Activated naive CD4-positive, alpha-beta T cell treated with anti-CD3 and anti-CD28 coated beads, Interleukin-2, amount 10 ng/mL, durations not matched to agents 7 days and 5 days (primary cell): ENCODE data around the gene ASCL2.

Experiments used
- CTCF ChIA-PET: fragments of 350-600 bp; sonication (Branson Sonifier 250); formaldehyde crosslinking; loops from one replicate; lab custom pipeline; 2021; ENCODE audit warnings: antibody characterized with exemption; lab: Charles Lee
- DNase-seq: peaks from one replicate; pipeline ENCODE4 v3.0.0-alpha.2; 2020
- H3K27ac Mint-ChIP-seq: one replicate; pipeline ENCODE4 v1.8.0; 2021; ENCODE audit warnings: mild to moderate bottlenecking, moderate library complexity, mixed read lengths
- H3K27me3 Mint-ChIP-seq: one replicate; pipeline ENCODE4 v1.8.0; 2021; ENCODE audit warnings: mild to moderate bottlenecking, mixed read lengths
- H3K36me3 Mint-ChIP-seq: one replicate; pipeline ENCODE4 v1.8.0; 2021; ENCODE audit warnings: mixed read lengths
- H3K4me1 Mint-ChIP-seq: one replicate; pipeline ENCODE4 v1.8.0; 2021; ENCODE audit warnings: mixed read lengths
- H3K4me3 Mint-ChIP-seq: one replicate; pipeline ENCODE4 v1.8.0; 2021; ENCODE audit warnings: mild to moderate bottlenecking, moderate library complexity, mixed read lengths
- H3K9me3 Mint-ChIP-seq: one replicate; pipeline ENCODE4 v1.8.0; 2021; ENCODE audit warnings: mixed read lengths

ASCL2 gene

DNA sequence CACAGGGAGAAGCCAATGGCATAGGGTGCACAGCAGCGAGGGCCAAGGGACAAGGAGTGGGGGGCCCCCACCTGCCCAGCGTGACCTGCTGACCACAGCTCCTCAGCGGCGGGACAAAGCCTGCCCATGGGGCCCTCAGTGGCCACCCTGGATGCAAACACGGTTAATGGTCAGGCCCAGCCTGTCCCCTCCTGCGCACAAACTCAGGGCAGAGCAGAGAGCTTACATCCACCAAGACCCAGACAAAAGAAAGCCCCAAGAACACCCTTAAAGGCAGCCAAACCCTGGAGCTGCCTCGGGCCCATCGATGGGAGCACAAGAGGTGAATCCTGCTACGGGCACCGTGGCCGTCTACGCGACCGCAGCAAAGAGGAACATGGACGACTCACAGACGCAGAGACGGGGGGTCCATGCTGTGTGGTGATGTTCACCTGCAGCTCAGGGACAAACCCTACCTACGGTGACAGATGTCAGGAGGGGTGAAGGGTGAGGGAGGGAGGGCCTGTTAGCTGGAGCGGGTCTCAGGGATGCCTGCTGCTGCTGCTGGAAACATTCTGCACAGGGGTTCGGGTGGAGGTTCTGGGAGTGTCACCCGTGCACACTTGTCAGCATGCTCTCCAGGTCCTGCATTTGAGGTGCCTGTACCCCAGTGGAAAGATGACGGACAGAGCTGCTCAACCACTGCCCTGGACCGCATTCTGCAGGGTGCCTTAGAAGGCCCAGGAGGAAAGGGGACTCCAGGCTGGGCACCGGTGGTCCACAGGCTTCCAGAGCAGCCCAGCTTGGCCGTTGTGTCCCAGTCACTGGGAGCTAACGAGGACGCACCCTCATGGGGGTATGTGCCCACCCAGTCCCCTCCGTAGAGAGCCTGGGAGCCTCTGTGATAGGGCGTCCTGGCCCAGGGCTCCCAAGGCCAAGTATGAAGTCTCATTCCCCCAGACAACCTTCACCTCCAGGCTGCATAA is 11.6 kb downstream of the ASCL2 start:
- no peak for DNase-seq
- H3K4me1 Mint-ChIP-seq = no peaks in the 10 kb centered on the region
- no peak overlapping the region for H3K27ac Mint-ChIP-seq
- H3K36me3 Mint-ChIP-seq = no peaks in the 10 kb centered on the region
- no peaks in the 10 kb centered on the region for H3K9me3 Mint-ChIP-seq
- no peak overlapping the region for H3K4me3 Mint-ChIP-seq
- CTCF ChIA-PET = no interaction called here
- H3K27me3 Mint-ChIP-seq = peaks cover 13% of the 10 kb centered on the region

DNA sequence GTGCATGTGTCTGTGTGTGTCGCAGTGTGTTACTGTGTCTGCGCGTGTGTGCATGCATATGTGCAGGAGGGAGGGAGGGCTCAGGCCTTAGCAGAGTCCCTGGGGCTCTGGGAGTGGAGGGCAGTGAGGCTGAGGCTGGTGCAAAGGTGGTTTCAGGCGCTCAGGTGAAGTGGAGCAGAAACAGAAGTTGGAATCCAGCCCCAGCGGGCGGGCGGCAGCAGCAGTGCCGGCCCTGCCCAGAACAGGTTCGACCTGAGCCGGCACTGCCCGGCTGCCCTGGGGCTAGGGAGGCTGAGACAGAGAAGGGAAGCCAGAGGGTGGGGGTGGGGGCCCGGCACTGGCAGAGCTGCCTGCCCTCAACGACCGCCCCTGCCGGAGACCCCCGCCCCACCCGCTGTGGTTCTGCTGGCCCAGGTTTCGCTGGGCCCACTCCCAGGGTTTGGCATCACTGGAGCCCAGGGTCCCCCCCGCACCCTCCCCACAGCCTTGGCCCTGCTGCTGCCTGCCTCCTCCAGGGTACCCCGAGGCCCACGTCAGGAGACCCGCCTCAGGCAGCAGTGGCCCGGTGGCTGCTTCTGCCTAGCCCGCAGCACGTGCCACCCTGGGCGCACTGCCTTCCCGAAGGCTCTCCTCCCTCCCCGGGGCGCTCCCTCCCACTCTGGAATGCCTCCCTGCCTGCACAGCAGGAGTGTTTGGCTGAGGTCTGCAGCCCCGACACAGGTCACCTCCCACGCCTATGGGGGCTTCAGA is 13.3 kb downstream of the ASCL2 start:
- no peak for DNase-seq
- no peaks in the 10 kb centered on the region for H3K4me1 Mint-ChIP-seq
- H3K4me3 Mint-ChIP-seq = no peak overlapping the region
- CTCF ChIA-PET = no interaction called here
- no peak overlapping the region for H3K27ac Mint-ChIP-seq
- peaks cover 9% of the 10 kb centered on the region for H3K27me3 Mint-ChIP-seq
- no peaks in the 10 kb centered on the region for H3K36me3 Mint-ChIP-seq
- no peaks in the 10 kb centered on the region for H3K9me3 Mint-ChIP-seq

DNA sequence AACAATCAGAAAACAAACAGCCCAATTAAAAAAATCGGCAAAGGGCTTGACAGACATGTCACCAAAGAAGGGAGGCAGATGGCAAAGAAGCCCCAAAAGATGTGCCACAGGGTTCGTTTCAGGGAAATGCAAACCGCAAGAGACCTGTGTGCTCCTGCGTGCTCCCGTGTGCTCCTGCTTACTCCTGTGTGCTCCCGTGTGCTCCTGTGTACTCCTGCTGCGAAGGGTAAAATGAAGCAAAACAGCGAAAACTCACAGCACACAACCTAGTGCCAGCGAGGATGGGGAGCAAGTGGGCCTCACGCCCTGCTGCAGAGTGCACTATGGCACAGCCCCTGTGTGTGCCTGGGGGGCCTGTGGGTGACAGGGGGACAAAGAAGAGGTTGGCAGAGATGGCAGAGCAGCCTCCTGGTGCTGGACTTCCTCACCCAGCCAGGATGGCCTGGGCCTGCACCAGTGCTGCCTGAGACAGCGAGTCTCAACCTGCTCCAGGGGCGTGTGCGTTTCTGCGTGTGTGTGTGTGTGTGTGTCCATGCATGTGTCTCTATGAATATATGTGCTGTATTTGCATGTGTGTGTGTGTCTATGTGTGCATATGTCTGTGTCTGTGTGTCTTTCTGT is 14.0 kb downstream of the ASCL2 start:
- no peak for DNase-seq
- Mint-ChIP-seq H3K27ac (no peak overlapping the region), H3K4me3 (no peak overlapping the region), H3K9me3 (no peaks in the 10 kb centered on the region), H3K4me1 (no peaks in the 10 kb centered on the region), H3K27me3 (peaks cover 9% of the 10 kb centered on the region), H3K36me3 (no peaks in the 10 kb centered on the region)
- CTCF ChIA-PET = no interaction called here

DNA sequence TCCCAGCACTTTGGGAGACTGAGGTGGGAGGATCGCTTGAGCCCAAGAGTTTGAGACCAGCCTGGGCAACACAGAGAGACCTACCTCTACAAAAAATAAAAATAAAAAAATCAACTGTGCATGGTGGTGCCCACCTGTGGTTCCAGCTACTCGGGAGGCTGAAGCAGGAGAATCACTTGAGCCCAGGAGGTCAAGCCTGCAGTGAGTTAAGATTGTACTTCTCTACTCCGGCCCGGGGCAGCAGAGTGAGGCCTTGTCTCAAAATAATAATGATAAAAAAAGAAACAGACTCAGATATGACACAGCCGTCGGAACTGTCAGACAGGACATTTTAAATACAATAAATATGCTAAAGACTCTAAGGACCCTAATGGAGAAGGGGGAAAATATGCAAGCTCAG is 18.4 kb downstream of the ASCL2 start:
- CTCF ChIA-PET = interaction anchor here (0.6 kb wide), 1 partner anchor 104 kb away, joined by 3 read pairs; no protein-coding TSS in a partner anchor
- peaks cover 6% of the 10 kb centered on the region for H3K27me3 Mint-ChIP-seq
- no peak for DNase-seq
- no peaks in the 10 kb centered on the region for H3K4me1 Mint-ChIP-seq
- H3K27ac Mint-ChIP-seq = no peak overlapping the region
- no peaks in the 10 kb centered on the region for H3K9me3 Mint-ChIP-seq
- no peak overlapping the region for H3K4me3 Mint-ChIP-seq
- H3K36me3 Mint-ChIP-seq = no peaks in the 10 kb centered on the region

DNA sequence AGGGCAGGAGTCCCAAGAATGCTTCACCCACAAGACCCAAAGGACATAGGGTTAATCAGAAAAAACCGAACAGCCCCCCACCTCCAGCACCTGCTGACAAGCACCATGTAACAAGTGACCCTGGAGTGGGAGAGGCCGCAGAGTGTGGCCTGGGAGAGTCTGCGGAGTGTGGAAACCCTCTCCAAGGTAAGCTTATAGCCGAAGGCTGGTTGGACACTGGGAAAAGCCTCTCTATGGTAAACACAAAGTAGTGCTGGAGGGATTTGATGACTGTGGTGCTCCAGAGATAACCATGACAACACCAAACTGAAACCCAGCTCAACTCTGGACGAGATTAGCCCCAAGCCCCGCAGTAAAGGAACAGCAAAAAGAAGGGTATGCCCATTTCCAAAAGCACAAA is 19.2 kb downstream of the ASCL2 start:
- no peaks in the 10 kb centered on the region for H3K9me3 Mint-ChIP-seq
- no peak overlapping the region for H3K27ac Mint-ChIP-seq
- CTCF ChIA-PET = no interaction called here
- no peak overlapping the region for H3K4me3 Mint-ChIP-seq
- no peak for DNase-seq
- no peaks in the 10 kb centered on the region for H3K36me3 Mint-ChIP-seq
- peaks cover 6% of the 10 kb centered on the region for H3K27me3 Mint-ChIP-seq
- no peaks in the 10 kb centered on the region for H3K4me1 Mint-ChIP-seq

DNA sequence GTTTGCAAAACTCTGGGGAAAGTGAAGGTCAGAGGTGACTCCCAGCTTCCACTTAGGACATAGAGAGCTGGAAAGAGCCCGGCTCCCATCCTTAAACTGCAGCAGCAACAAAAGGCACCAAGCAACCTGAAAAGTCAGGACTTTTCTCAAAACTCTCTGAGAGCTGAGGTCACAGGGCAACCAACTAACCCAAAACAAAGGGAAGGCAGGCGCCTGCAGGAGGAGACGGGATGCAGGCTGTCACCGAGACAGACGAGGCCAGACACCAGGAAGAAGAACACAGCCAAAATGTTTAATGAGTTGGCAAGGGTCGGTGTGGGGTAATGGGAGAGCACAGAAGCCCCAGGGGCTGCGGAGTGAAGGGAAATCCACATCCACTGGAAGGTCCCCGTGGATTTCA is 19.9 kb downstream of the ASCL2 start:
- Mint-ChIP-seq H3K4me1 (no peaks in the 10 kb centered on the region), H3K27me3 (peaks cover 6% of the 10 kb centered on the region), H3K4me3 (no peak overlapping the region), H3K9me3 (no peaks in the 10 kb centered on the region), H3K27ac (no peak overlapping the region), H3K36me3 (no peaks in the 10 kb centered on the region)
- CTCF ChIA-PET = no interaction called here
- no peak for DNase-seq

DNA sequence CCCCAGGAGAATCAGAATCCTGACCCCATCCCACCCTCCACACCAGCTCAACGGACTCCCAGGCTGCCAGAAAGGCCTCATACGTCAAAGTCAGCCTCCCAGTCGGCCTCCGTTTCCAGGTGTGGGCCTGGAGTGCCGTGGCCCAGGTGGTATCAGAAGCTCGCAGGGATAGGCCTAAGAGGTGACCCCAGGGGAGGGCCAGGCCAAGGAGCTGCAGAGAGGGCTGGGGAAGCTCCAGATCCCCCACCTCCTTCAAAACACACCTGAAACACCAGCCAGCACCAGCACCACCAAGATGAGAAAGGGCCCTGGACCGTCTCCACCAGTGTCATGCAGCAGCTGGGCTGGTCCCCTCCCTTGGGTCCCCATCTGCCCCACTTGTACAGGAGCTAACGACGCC is 20.3 kb downstream of the ASCL2 start:
- H3K4me3 Mint-ChIP-seq = no peak overlapping the region
- no peaks in the 10 kb centered on the region for H3K36me3 Mint-ChIP-seq
- peaks cover 6% of the 10 kb centered on the region for H3K27me3 Mint-ChIP-seq
- H3K4me1 Mint-ChIP-seq = no peaks in the 10 kb centered on the region
- CTCF ChIA-PET = no interaction called here
- no peak for DNase-seq
- no peak overlapping the region for H3K27ac Mint-ChIP-seq
- no peaks in the 10 kb centered on the region for H3K9me3 Mint-ChIP-seq

DNA sequence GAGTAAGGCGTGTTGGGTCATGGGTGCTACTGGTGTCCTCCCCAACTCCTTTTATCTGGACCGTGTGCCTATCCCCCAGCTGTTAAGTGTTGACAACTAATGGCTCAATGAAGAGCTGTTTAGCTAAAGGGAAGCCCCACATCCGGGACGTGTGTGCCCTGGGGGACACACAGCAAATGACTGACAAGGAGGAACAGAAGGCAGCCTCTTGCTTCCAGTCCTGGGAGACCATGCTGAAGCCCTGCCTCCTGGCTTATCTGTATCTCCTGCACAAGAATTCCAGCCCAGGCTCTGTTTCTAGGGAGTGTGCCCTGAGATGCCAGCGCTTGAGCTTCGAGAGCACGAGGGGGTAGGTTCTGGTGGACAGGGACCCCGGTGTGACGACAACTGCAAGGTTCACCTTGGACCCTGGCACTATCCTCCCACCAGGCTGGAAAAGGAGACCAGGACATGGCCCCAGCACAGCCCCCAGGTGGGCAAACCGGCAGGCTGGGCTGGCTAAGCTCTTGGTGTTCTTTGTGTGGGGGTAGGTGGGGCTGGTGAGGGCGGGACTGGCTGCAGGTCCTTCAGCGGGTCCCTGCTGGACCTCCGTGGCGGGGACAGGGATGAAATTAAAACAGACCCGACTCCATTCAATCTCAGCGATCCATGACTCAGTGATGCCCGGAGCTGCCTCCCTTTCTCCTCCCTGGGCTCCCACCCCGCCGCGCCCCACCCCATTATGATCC is 21.0 kb downstream of the ASCL2 start:
- CTCF ChIA-PET = interaction anchor here (1.4 kb wide), 1 partner anchor 213 kb away, joined by 3 read pairs; no protein-coding TSS in a partner anchor
- peaks cover 11% of the 10 kb centered on the region for H3K27me3 Mint-ChIP-seq
- H3K36me3 Mint-ChIP-seq = no peaks in the 10 kb centered on the region
- H3K9me3 Mint-ChIP-seq = no peaks in the 10 kb centered on the region
- no peak overlapping the region for H3K27ac Mint-ChIP-seq
- H3K4me3 Mint-ChIP-seq = no peak overlapping the region
- no peak for DNase-seq
- no peaks in the 10 kb centered on the region for H3K4me1 Mint-ChIP-seq

DNA sequence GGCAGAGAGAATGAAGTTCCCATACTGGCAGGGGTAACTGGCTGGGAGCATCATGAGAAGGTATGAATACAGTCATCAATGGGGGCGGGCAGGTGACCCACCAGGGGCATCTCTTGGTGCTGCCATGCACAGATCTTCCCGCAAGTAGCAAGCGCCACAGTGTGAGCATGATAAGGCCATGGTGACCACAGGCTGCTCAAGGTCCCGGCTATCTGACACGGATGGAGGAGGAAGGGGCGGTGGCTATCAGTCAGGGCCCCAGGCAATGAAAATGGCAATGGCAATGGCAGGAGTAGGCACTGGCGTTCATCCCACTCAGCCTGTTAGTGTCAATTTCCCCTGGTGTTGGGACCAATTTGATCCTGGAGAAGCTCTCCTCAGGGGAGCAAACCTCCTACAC is 21.6 kb downstream of the ASCL2 start:
- DNase-seq = no peak
- no peak overlapping the region for H3K4me3 Mint-ChIP-seq
- H3K9me3 Mint-ChIP-seq = no peaks in the 10 kb centered on the region
- CTCF ChIA-PET = interaction anchor here (0.6 to 1.4 kb wide), 2 partner anchors 17 to 213 kb away, joined by 3 read pairs; no protein-coding TSS in a partner anchor
- H3K27ac Mint-ChIP-seq = no peak overlapping the region
- peaks cover 17% of the 10 kb centered on the region for H3K27me3 Mint-ChIP-seq
- H3K36me3 Mint-ChIP-seq = no peaks in the 10 kb centered on the region
- H3K4me1 Mint-ChIP-seq = no peaks in the 10 kb centered on the region

DNA sequence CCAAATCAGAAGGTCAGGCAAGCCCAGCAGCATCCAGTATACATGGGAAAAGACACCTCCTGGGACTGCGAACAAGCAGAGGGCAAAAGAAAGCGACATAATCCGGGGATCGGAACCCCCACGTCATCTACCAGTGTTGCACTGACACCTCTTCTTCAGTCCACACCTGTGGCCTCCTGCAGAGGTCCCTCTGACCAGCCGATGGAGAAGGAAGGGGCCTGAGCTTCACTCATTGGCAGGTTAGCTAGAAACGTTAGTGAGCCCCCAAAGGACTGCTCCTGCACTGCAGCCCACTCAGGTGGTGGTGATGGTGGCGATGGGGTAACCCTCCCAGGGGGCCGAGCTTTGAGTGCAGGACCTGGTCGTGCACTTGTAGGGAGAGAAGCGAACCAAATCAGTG is 22.1 kb downstream of the ASCL2 start:
- Mint-ChIP-seq H3K27ac (no peak overlapping the region), H3K4me3 (no peak overlapping the region), H3K27me3 (peaks cover 18% of the 10 kb centered on the region), H3K36me3 (no peaks in the 10 kb centered on the region), H3K9me3 (no peaks in the 10 kb centered on the region), H3K4me1 (no peaks in the 10 kb centered on the region)
- CTCF ChIA-PET = interaction anchor here (0.6 to 1.4 kb wide), 2 partner anchors 17 to 212 kb away, joined by 3 read pairs; no protein-coding TSS in a partner anchor
- no peak for DNase-seq

DNA sequence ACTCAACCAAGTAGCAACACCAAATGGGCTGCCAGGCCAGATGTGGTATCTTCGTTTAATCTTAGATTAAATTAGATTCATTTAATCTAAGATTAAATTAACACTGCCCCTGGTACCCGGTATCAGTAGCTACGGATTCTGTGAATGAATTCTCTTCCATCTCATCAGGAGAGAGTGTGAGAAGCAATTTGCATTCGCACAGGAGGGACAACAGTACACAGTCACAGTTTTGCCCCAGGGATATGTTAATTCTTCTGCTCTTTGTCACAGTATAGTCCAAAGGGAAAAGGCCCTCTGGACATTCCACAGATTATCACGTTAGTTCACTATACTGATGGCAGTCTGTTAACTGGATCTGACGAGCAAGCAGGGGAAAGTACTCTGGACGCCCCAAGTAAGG is 22.9 kb downstream of the ASCL2 start:
- no peaks in the 10 kb centered on the region for H3K9me3 Mint-ChIP-seq
- no peak overlapping the region for H3K27ac Mint-ChIP-seq
- H3K4me1 Mint-ChIP-seq = no peaks in the 10 kb centered on the region
- no peak overlapping the region for H3K4me3 Mint-ChIP-seq
- CTCF ChIA-PET = no interaction called here
- peaks cover 18% of the 10 kb centered on the region for H3K27me3 Mint-ChIP-seq
- DNase-seq = no peak
- H3K36me3 Mint-ChIP-seq = no peaks in the 10 kb centered on the region

DNA sequence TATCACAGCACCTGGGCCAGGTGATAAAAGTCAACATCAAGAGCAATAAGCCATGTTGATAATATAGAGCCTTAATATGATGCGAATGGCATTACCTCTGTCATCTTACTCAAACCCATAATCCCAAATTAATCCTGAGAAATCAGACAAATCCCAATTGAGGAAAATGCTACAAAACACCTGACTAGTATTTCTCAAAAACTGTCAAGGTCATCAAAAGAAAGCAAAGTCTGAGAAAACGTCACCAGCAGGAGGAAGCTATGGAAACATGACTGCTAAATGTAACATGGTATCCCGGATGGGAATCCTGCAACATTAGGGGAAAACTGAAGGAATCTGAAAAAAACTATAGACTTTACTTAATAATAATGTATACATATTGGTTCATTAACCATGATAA is 29.6 kb downstream of the ASCL2 start:
- peaks cover 19% of the 10 kb centered on the region for H3K27me3 Mint-ChIP-seq
- H3K4me1 Mint-ChIP-seq = no peaks in the 10 kb centered on the region
- no peak for DNase-seq
- H3K36me3 Mint-ChIP-seq = no peaks in the 10 kb centered on the region
- H3K9me3 Mint-ChIP-seq = peaks cover 6% of the 10 kb centered on the region
- H3K4me3 Mint-ChIP-seq = no peak overlapping the region
- CTCF ChIA-PET = no interaction called here
- H3K27ac Mint-ChIP-seq = no peak overlapping the region

DNA sequence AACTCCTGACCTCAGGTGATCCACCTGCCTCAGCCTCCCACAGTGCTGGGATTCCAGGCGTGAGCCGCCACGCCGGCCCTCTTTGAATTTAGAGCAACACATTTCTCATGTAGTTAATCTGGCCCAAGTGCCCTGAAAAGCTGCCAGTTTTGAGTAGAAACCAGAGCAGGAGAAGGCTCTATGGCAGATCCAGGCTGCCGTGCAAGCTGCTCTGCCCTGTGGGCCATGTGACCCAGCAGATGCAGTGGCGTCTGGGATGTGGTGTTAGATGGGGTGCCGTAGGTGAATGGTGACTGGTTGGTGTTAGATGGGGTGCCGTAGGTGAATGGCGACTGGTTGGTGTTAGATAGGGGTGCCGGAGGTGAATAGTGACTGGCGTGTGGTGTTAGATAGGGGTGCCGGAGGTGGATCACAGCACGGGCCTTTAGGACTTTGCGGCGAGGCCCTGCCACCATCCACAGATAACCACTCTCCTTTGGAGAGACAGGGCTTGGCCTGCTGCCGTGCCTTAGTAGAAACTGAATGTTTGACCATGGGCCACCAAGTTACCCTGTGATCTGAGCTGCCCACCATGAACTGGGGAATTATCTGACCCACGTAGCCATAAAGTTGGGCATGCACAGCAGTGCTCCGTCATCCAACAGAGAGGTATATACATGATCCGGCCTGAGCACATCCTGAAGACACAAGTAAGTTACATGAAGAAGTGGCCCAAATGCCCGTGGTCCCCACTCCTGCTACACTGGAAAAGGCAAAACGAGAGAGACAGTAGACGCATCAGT is 32.7 kb downstream of the ASCL2 start:
- no peaks in the 10 kb centered on the region for H3K4me1 Mint-ChIP-seq
- peaks cover 17% of the 10 kb centered on the region for H3K27me3 Mint-ChIP-seq
- no peak overlapping the region for H3K4me3 Mint-ChIP-seq
- CTCF ChIA-PET = no interaction called here
- H3K27ac Mint-ChIP-seq = no peak overlapping the region
- H3K36me3 Mint-ChIP-seq = no peaks in the 10 kb centered on the region
- no peak for DNase-seq
- H3K9me3 Mint-ChIP-seq = peaks cover 6% of the 10 kb centered on the region
